ENCODE results near the gene S100A7A.
"Not testable (repeated sequence)": the region's sequence is repeated elsewhere in the genome, so short reads cannot be mapped to it uniquely, and the experiment has no call there.

DNA sequence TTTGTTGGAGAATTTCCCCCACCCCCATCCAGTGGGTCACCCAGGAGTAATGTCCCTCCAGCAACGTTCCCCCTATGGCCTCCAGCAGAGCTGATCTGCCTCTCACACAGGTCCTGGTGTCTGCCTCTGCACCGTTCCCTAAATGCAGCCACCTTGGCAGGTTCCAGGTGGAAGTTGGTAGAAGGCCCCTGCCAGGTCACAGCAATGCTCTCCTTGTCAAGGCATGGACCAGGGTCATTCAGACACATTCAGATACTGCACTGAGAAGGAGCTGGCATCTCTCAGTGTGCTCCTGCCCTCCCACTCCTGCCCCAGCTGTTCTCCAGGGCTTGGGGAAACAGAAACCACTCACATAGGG is 3.1 kb downstream of the S100A7A start:
- TF ChIP-seq, protein P1, sequence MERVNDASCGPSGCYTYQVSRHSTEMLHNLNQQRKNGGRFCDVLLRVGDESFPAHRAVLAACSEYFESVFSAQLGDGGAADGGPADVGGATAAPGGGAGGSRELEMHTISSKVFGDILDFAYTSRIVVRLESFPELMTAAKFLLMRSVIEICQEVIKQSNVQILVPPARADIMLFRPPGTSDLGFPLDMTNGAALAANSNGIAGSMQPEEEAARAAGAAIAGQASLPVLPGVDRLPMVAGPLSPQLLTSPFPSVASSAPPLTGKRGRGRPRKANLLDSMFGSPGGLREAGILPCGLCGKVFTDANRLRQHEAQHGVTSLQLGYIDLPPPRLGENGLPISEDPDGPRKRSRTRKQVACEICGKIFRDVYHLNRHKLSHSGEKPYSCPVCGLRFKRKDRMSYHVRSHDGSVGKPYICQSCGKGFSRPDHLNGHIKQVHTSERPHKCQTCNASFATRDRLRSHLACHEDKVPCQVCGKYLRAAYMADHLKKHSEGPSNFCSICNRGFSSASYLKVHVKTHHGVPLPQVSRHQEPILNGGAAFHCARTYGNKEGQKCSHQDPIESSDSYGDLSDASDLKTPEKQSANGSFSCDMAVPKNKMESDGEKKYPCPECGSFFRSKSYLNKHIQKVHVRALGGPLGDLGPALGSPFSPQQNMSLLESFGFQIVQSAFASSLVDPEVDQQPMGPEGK (CRISPR knock-in tag; IDR thresholded peaks at IDR 0.05; ENCODE audit: borderline replicate concordance) = not testable (repeated sequence)
- TF ChIP-seq ZNF565 (CRISPR knock-in tag; conservative IDR thresholded peaks at IDR 0.05; ENCODE audit: low read depth); ZFP3 (CRISPR knock-in tag; IDR thresholded peaks at IDR 0.05); BACH2 (CRISPR knock-in tag; IDR thresholded peaks at IDR 0.05; ENCODE audit: borderline replicate concordance); ZC3H10 (CRISPR knock-in tag; IDR thresholded peaks at IDR 0.05); ZFP30 (CRISPR knock-in tag; IDR thresholded peaks at IDR 0.05); ARNTL (CRISPR knock-in tag; IDR thresholded peaks at IDR 0.05; ENCODE audit: borderline replicate concordance, low read depth); ZNF70 (CRISPR knock-in tag; IDR thresholded peaks at IDR 0.05); CREB5 (CRISPR knock-in tag; IDR thresholded peaks at IDR 0.05; ENCODE audit: low read depth); ESRRG (CRISPR knock-in tag; IDR thresholded peaks at IDR 0.05): not testable (repeated sequence)
- TF ChIP-seq, protein P2, sequence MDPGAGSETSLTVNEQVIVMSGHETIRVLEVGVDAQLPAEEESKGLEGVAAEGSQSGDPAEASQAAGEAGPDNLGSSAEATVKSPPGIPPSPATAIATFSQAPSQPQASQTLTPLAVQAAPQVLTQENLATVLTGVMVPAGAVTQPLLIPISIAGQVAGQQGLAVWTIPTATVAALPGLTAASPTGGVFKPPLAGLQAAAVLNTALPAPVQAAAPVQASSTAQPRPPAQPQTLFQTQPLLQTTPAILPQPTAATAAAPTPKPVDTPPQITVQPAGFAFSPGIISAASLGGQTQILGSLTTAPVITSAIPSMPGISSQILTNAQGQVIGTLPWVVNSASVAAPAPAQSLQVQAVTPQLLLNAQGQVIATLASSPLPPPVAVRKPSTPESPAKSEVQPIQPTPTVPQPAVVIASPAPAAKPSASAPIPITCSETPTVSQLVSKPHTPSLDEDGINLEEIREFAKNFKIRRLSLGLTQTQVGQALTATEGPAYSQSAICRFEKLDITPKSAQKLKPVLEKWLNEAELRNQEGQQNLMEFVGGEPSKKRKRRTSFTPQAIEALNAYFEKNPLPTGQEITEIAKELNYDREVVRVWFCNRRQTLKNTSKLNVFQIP (CRISPR knock-in tag; IDR thresholded peaks at IDR 0.05; ENCODE audit: borderline replicate concordance, low read depth) = not testable (repeated sequence)
- TF ChIP-seq, protein P3, sequence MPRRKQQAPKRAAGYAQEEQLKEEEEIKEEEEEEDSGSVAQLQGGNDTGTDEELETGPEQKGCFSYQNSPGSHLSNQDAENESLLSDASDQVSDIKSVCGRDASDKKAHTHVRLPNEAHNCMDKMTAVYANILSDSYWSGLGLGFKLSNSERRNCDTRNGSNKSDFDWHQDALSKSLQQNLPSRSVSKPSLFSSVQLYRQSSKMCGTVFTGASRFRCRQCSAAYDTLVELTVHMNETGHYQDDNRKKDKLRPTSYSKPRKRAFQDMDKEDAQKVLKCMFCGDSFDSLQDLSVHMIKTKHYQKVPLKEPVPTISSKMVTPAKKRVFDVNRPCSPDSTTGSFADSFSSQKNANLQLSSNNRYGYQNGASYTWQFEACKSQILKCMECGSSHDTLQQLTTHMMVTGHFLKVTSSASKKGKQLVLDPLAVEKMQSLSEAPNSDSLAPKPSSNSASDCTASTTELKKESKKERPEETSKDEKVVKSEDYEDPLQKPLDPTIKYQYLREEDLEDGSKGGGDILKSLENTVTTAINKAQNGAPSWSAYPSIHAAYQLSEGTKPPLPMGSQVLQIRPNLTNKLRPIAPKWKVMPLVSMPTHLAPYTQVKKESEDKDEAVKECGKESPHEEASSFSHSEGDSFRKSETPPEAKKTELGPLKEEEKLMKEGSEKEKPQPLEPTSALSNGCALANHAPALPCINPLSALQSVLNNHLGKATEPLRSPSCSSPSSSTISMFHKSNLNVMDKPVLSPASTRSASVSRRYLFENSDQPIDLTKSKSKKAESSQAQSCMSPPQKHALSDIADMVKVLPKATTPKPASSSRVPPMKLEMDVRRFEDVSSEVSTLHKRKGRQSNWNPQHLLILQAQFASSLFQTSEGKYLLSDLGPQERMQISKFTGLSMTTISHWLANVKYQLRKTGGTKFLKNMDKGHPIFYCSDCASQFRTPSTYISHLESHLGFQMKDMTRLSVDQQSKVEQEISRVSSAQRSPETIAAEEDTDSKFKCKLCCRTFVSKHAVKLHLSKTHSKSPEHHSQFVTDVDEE (CRISPR knock-in tag; IDR thresholded peaks at IDR 0.05) = not testable (repeated sequence)

Data from SK-N-SH treated with all-trans-retinoic acid at 6 μM for 48 hours (cell line).